SK-MEL-5 (cell line): ENCODE data around the gene SHISA8. TPM values are rescaled to one million over a fixed set of nuclear protein-coding genes. Genes with fewer than 3 reads are reported as not detected.
"Not testable (repeated sequence)": the region's sequence is repeated elsewhere in the genome, so short reads cannot be mapped to it uniquely, and the experiment has no call there.

Experiments used
- DNase-seq: peaks from one replicate; pipeline ENCODE4 v3.0.0-alpha.2; 2016; ENCODE audit warnings: low read depth, low spot score
- in situ Hi-C: cut with HindIII; loops from 2 replicates; pipeline ENCODE4 v1.10.0; 2016; ENCODE audit warnings: low sequenced_read_pairs, high pct_unique_total_duplicates, low pct_unique_long_range_greater_than_20kb
- small RNA-seq, 2 experiments: library from RNA; depleted of rRNA; stranded (forward); fragments of <200 nt; gene quantifications; one replicate each; pipeline ENCODE3, GENCODE V24; 2014
- total RNA-seq: library from RNA; depleted of rRNA; stranded (reverse); fragments of >200 nt; shearing (Covaris generic); gene quantifications from 2 replicates; pipeline ENCODE4 v1.2.3, GENCODE V29; 2014; rRNA removed

SHISA8 gene
- total RNA-seq, 1 experiment from 2014 or later: not detected

GRCh38 chr22:41880653-41881052 lies 34.2 kb downstream of the SHISA8 start:
- no peak for DNase-seq
- in situ Hi-C loops: no loop called here

- in situ Hi-C loops: no loop called here
- DNase-seq: no peak
Measured at GRCh38 chr22:41876675-41877074, 38.2 kb downstream of the SHISA8 start.

GRCh38 chr22:41876275-41876674 lies 38.6 kb downstream of the SHISA8 start:
- DNase-seq: no peak
- in situ Hi-C loops: no loop called here

GRCh38 chr22:41875531-41876270 lies 39.2 kb downstream of the SHISA8 start:
- in situ Hi-C loops: no loop called here
- no peak for DNase-seq

GRCh38 chr22:41874090-41874489 lies 40.8 kb downstream of the SHISA8 start:
- no peak for DNase-seq
- in situ Hi-C loops: no loop called here

- no peak for DNase-seq
Measured at GRCh38 chr22:41873391-41873790, 41.5 kb downstream of the SHISA8 start.

GRCh38 chr22:41870786-41871185 lies 44.1 kb downstream of the SHISA8 start:
- in situ Hi-C loops: no loop called here
- no peak for DNase-seq

More at GRCh38 chr22:41873391-41873790, 41.5 kb downstream of the SHISA8 start:
- in situ Hi-C loops: no loop called here

GRCh38 chr22:41870081-41870480 lies 44.8 kb downstream of the SHISA8 start:
- DNase-seq, in situ Hi-C loops: not testable (repeated sequence)

- no peak for DNase-seq
- in situ Hi-C loops: no loop called here
Measured at GRCh38 chr22:41868556-41868955, 46.3 kb downstream of the SHISA8 start.

GRCh38 chr22:41863472-41863871 lies 51.4 kb downstream of the SHISA8 start:
- no peak for DNase-seq
- in situ Hi-C loops: no loop called here

GRCh38 chr22:41862530-41863266 lies 52.2 kb downstream of the SHISA8 start:
- no peak for DNase-seq

GRCh38 chr22:41862160-41862529 lies 52.7 kb downstream of the SHISA8 start:
- no peak for DNase-seq
- in situ Hi-C loops: no loop called here

More at GRCh38 chr22:41862530-41863266, 52.2 kb downstream of the SHISA8 start:
- in situ Hi-C loops: no loop called here

Small RNAs within 50 kb of the gene (small RNA-seq; reads per million reads assigned to genes)
- 0.17 to 0.33 reads per million in 2 experiments for gene MIR33A

Other genes with a start within 250 kb of the SHISA8 start
- 254 and 274 TPM in 2 replicates for gene SNU13, start 226.2 kb downstream of the SHISA8 start, total RNA-seq
- 0.13 TPM in 1 of 2 replicates, not detected in the other for gene MEI1, start 215.6 kb downstream of the SHISA8 start, total RNA-seq
- gene CCDC134, start 114.4 kb downstream of the SHISA8 start, total RNA-seq: 6.5 and 8.8 TPM in 2 replicates
- 61.7 and 64.4 TPM in 2 replicates for gene SREBF2, start 82.0 kb downstream of the SHISA8 start, total RNA-seq
- 0.11 and 0.19 TPM in 2 replicates for gene TNFRSF13C, start 11.7 kb upstream of the SHISA8 start, total RNA-seq
- gene CENPM, start 32.1 kb upstream of the SHISA8 start, total RNA-seq: 38.7 and 47.3 TPM in 2 replicates
- gene SEPTIN3, start 54.4 kb upstream of the SHISA8 start, total RNA-seq: 25.6 and 25.9 TPM in 2 replicates
- gene WBP2NL, start 83.7 kb upstream of the SHISA8 start, total RNA-seq: 0.19 TPM in 1 of 2 replicates, not detected in the other
- 73.0 and 75.1 TPM in 2 replicates for gene NAGA, start 155.7 kb upstream of the SHISA8 start, total RNA-seq
- gene PHETA2, start 159.2 kb upstream of the SHISA8 start, total RNA-seq: 0.16 and 0.34 TPM in 2 replicates
- gene SMDT1, start 164.6 kb upstream of the SHISA8 start, total RNA-seq: 17.4 and 19.5 TPM in 2 replicates
- gene NDUFA6, start 175.7 kb upstream of the SHISA8 start, total RNA-seq: 126 and 130 TPM in 2 replicates
- 0.21 and 0.24 TPM in 2 replicates for gene CYP2D6, start 215.7 kb upstream of the SHISA8 start, total RNA-seq